SU-DHL-6 (cell line): ENCODE measurements around the gene KCNK18.

Source experiments
- CTCF ChIP-seq: fragments of 200-600 bp; sonication (generic); IDR thresholded peaks from one replicate; pipeline ENCODE4 v1.5.1; 2017; ENCODE audit warnings: antibody characterized with exemption, mild to moderate bottlenecking, low read length, moderate library complexity; ENCODE audit not compliant: insufficient read depth, poor library complexity, severe bottlenecking
- EZH2phosphoT487 ChIP-seq: fragments of 200-600 bp; sonication (generic), shearing (Covaris generic); conservative IDR thresholded peaks from 2 replicates; pipeline ENCODE4 v1.6.1; 2018; ENCODE audit warnings: mild to moderate bottlenecking, antibody characterized with exemption, low read length, moderate library complexity, mixed read lengths

- no peak for TF ChIP-seq CTCF
- TF ChIP-seq EZH2phosphoT487, result no peak
Measured at GRCh38 chr10:117188371-117188770, 8.9 kb upstream of the KCNK18 start.
